SK-N-SH (cell line): Measurements from ENCODE around the gene RFX3.

Source experiments
- CHD2 ChIP-seq: fragments of 150-350 bp; IDR thresholded peaks from 2 replicates; pipeline ENCODE4 v1.6.1; 2018; ENCODE audit warnings: low read length; ENCODE audit not compliant: partially characterized antibody
- TEAD4 ChIP-seq: IDR thresholded peaks from 2 replicates; pipeline ENCODE4 v1.4.0; 2012; ENCODE audit warnings: mild to moderate bottlenecking, borderline replicate concordance; ENCODE audit not compliant: insufficient read depth

DNA sequence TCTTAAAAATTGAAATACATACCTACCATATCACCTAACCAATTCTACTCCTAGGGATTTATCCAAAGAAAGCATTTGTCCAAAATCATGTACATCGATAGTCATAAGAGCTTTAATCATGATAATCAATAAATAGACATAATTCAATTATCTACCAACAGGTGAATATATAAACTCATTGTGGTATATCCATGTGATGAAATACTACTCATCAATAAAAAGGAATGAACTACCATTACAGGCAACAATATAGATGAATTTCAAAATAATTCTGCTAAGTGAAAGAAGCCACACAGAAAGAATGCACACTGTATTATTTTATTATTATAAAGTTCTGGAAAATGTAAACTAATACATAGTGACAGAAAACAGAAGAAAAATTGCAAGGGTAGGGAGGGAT lies 81.8 kb downstream of the RFX3 start:
- TF ChIP-seq CHD2, result no peak
- TF ChIP-seq TEAD4, result no peak
